Subcutaneous abdominal adipose tissue (tissue), 5 donors: ENCODE measurements around the gene EIPR1.

Experiments used
- H3K27ac ChIP-seq: one replicate; pipeline ENCODE4 v1.7.0; 2013; ENCODE audit warnings: low read depth, mild to moderate bottlenecking, inconsistent platforms, low read length, moderate library complexity
- H3K27me3 ChIP-seq, 5 donors: one replicate each; pipeline ENCODE4 v1.7.0; 2013; ENCODE audit warnings: low read length in 5 of 5, inconsistent platforms in 1 of 5; ENCODE audit not compliant: control insufficient read depth in 5 of 5, insufficient read depth in 4 of 5
- H3K36me3 ChIP-seq, 5 donors: one replicate each; pipeline ENCODE4 v1.7.0; 2013; ENCODE audit warnings: low read length in 5 of 5; ENCODE audit not compliant: control insufficient read depth in 5 of 5, insufficient read depth in 5 of 5
- H3K4me1 ChIP-seq, 5 donors: one replicate each; pipeline ENCODE4 v1.7.0; 2013; ENCODE audit warnings: low read length in 5 of 5, mild to moderate bottlenecking in 3 of 5, moderate library complexity in 1 of 5; ENCODE audit not compliant: control insufficient read depth in 5 of 5, insufficient read depth in 5 of 5
- H3K4me3 ChIP-seq, 5 donors: one replicate each; pipeline ENCODE4 v1.7.0; 2013; ENCODE audit warnings: low read length in 5 of 5, low read depth in 1 of 5
- H3K9ac ChIP-seq, 5 donors: one replicate each; pipeline ENCODE4 v1.7.0; 2013; ENCODE audit warnings: low read length in 5 of 5, mild to moderate bottlenecking in 4 of 5, moderate library complexity in 3 of 5
- H3K9me3 ChIP-seq, 5 donors: one replicate each; pipeline ENCODE4 v1.7.0; 2013; ENCODE audit warnings: low read length in 5 of 5; ENCODE audit not compliant: control insufficient read depth in 5 of 5
- donor health status: healthy.
- donor health status: healthy.
- donor health status: healthy.
- donor health status: healthy.
- donor health status: healthy.

EIPR1 gene

DNA sequence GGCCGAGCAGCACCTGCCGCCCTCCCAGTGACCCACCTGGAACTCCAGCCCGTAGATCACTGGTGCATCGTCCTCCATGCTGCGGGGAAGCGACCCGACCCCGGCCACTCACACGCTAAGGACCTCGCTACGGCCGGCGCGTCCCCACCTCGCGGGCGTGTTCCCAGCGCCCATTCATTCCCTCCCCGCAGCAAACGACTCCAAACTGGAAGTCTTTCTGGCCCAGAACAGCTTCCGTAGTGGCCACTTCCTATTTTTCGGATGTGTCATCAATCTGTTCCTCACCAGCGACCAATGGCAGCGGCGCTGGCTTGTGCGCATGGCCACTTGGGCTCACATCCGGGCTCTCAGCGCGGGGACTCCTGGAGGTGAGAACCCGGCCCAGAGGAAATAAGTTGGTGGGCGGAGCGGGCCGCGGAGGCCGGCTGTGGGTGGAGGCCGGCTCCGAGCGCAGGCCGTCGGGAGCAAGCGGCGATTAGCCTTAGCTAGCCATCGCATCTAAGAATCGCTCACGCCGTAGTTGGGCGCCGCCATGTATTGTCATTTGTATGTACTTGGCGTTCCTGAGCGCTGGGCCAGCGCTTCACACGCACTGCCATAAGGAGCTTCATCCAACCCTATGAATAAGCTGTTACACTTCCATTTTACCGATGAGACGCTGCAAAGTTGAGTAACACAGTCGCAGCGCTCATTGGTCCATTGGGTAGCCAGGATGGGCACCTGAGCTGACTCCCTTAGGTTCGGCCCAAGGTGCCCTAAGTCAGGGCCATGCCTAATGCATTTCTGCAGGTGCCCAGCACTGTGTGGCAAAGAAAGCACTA, at the start of gene EIPR1:
Gene EIPR1 (minus strand): TSS at position 207 of the 821 bp plus-strand sequence. CDS start 129 bp downstream, at position 78.
- peaks cover 4 to 43% (median 37%) of the 10 kb centered on the region in 5 donors for H3K4me1 ChIP-seq
- H3K27me3 ChIP-seq, result no peaks in the 10 kb centered on the region
- peak within 1 kb of the TSS; percentile 87 for H3K27ac ChIP-seq
- H3K9ac ChIP-seq, result peak within 1 kb of the TSS; percentile 3 to 94 (median 85)
- peaks cover 0 to 7% (median 0%) of the 10 kb centered on the region in 5 donors for H3K36me3 ChIP-seq
- peak within 1 kb of the TSS; percentile 92 to 99 (median 94) for H3K4me3 ChIP-seq
- no peaks in the 10 kb centered on the region for H3K9me3 ChIP-seq

DNA sequence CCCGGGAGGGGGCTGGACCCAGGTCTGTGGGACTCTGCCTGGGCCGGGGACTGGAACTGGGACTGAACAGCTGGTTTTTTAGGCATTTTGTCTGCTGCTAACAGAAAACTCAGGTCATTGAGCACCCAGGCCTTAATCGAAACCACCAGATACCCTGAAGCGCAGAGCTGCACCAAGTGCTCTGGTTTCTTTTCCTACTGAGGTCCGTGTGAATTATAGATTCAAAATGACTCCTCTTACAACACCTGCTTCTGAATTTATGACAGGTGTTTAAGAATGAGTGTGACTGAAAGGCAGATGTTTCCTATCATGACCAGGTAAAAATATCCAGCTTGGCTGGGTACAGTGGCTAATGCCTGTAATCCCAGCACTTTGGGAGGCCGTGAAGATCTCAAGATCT, 49.7 kb upstream of the EIPR1 start:
- Histone ChIP-seq H3K4me1 (peaks cover 0 to 5% (median 3%) of the 10 kb centered on the region in 5 donors), H3K9ac (no peak overlapping the region), H3K9me3 (no peaks in the 10 kb centered on the region), H3K4me3 (no peak overlapping the region), H3K36me3 (peaks cover 20 to 76% (median 58%) of the 10 kb centered on the region in 5 donors), H3K27me3 (no peaks in the 10 kb centered on the region), H3K27ac (no peak overlapping the region)

DNA sequence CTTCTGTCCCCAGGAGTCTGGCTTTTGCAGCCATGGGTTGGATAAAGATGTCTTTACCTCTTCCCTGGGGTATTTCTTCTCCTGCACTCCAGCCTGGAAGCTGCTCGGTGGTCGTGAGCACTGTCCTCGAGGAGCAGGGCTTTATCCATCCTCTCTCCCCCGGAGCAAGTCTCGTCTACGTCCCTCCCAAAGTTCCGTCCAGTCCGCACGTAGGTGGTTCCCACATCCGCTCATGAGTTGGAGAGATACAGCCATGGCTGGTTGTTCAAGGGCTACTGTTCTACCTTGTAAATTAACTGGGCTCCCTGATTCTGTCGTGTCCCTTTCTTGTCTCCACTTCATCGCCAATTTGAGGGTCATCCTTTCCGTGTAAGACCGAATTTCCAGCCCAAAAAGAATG, 49.0 kb upstream of the EIPR1 start:
- no peaks in the 10 kb centered on the region for H3K9me3 ChIP-seq
- H3K36me3 ChIP-seq, result peaks cover 14 to 82% (median 64%) of the 10 kb centered on the region in 5 donors
- no peak overlapping the region for H3K27ac ChIP-seq
- H3K27me3 ChIP-seq, result no peaks in the 10 kb centered on the region
- peaks cover 0 to 5% (median 3%) of the 10 kb centered on the region in 5 donors for H3K4me1 ChIP-seq
- no peak overlapping the region for H3K4me3 ChIP-seq
- H3K9ac ChIP-seq, result no peak overlapping the region

DNA sequence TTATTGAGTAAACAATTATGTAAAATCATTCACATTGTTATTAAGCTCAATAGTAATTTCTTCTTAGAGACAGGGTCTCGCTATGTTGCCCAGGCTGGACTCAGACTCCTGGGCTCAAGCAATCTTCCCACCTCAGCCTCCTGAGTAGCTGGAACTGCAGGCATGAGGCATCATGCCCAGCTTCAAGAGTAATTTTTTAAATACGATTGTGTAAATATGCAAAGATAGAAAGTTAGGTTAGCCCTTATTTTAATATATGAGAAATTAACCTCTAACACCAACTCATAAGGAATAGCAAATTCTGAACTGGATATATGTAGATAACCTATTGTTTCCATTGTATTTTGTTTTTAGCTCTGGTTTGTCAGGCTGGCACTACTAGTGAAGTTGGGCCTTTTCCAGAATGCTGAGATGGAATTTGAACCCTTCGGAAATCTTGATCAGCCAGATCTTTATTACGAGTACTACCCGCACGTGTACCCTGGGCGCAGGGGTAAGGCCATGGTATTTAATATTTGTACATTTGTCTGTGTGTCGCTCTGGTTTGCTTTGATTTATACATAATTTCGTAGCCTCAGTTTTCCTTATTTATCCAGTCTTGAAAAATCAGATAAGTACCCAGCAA, 46.7 kb upstream of the EIPR1 start:
- H3K4me3 ChIP-seq, result no peak overlapping the region

DNA sequence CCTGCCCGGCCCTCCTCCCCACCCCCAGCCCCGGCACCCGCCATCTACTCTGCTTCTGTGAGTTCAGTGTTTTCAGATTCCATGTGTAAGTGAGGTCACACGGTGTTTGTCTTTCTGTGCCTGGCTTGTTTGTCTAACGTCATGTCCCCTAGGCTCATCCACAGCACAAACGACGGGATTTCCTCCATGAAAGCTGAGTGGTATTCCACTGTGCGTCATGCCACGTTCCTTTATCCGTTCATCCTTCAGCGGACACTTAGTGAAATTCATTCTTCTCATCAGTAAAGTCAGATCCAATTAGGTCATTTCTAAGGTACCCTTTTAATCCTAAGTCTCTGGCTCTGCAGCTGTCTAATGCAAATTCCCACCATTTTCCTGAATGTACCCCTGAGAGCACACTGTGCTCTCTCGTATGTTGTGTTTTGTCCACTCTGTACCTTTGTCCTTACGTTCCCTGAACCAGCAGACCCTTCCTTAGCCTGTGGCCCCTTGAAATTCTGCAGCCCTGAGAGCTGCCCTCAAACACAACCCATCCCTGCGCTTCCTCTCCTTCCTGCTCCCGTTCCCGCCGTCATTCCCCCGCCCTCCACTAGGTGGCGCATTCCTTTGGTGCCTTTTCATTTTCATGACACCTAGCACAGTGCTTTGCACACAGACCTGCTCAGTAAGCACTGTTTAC, 46.0 kb upstream of the EIPR1 start:
- H3K4me3 ChIP-seq, result no peak overlapping the region
- H3K9me3 ChIP-seq, result no peaks in the 10 kb centered on the region
- no peaks in the 10 kb centered on the region for H3K4me1 ChIP-seq
- no peaks in the 10 kb centered on the region for H3K27me3 ChIP-seq
- no peak overlapping the region for H3K9ac ChIP-seq
- peaks cover 8 to 92% (median 62%) of the 10 kb centered on the region in 5 donors for H3K36me3 ChIP-seq
- H3K27ac ChIP-seq, result no peak overlapping the region

More for the DNA sequence above, 46.7 kb upstream of the EIPR1 start:
- H3K36me3 ChIP-seq, result peaks cover 8 to 91% (median 65%) of the 10 kb centered on the region in 5 donors
- no peaks in the 10 kb centered on the region for H3K4me1 ChIP-seq
- H3K27me3 ChIP-seq, result no peaks in the 10 kb centered on the region
- H3K9ac ChIP-seq, result no peak overlapping the region
- H3K9me3 ChIP-seq, result no peaks in the 10 kb centered on the region
- no peak overlapping the region for H3K27ac ChIP-seq

DNA sequence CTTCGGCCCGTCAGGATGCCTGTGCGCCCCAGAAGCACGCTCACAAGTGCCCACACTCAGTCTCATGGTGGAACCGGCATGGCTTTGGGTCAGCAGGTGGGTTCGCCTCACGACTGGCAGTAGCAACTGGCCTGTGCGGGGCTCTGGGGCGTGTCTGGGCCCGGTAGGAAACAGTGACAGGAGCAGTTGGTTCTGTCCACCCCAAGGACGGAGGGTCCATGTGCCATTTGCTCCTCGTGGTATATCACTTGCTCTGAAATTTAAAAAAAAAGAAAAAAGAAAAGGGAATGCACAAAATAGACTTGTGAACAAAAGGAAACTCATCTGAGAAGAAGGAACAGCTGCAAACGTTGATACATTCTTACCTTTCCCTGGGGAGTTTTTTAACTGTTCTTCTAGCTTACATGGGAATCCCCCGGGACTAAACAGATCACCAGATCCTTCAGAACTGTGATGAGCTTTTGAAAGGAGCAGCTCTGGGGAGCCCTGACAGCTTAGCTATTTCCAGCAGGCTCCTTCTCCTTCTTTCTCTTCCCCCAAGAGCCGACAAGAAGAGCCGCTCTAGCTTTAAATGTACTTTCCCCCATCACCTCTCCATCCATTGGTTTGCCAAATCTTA, 44.7 kb upstream of the EIPR1 start:
- Histone ChIP-seq H3K36me3 (peaks cover 3 to 91% (median 65%) of the 10 kb centered on the region in 5 donors), H3K27ac (no peak overlapping the region), H3K9ac (no peak overlapping the region), H3K4me3 (no peak overlapping the region), H3K9me3 (no peaks in the 10 kb centered on the region), H3K27me3 (no peaks in the 10 kb centered on the region), H3K4me1 (no peaks in the 10 kb centered on the region)

DNA sequence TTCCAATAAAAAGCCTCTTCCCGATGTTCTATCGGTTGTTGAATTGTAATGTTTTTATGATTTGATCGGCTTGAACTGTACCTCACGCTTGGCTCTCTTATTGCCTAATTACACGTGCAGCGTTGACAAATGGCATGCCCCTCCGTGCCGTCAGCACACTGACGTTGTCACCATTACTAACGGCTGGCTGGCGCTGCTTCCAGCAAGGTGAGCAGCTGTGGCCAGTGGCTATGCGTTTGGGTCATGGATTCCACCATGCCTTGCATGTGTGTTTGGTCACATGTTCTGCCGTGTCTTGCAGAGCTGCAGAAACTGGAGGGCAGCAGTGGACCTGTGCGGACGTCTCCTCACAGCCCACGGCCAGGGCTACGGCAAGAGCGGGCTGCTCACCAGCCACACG, 44.0 kb upstream of the EIPR1 start:
- peaks cover 3 to 84% (median 63%) of the 10 kb centered on the region in 5 donors for H3K36me3 ChIP-seq

DNA sequence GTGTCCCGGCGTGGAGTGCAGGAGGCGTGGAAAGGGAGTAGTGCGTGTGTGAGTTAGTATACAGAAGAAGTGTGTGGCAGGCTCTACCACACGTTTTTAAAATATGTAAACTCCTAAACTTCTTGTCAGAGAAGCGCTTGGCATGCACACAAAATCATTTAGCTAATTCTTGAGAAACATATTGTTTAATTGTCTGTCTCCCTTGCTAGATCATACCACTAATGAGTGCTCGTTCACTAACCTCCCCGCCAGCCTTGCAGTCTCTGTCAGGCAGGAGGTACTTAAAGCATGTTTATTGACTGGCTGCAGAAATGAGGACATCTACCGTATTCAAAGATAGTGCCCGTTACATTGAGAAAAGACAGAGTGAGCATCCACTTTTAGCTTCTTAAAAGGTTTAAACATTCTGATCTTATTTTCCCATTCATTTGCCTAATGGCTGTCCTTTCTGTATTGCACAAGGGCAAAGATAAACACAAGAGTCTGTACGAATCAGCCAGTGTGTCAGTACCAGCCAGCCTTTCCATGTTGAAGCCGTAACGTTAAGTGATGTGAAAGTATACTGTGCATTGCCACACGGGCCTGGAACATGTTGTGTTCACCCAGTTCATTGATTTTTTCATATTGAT, 43.3 kb upstream of the EIPR1 start:
- Histone ChIP-seq H3K9me3 (no peaks in the 10 kb centered on the region), H3K36me3 (peaks cover 3 to 81% (median 60%) of the 10 kb centered on the region in 5 donors), H3K27ac (no peak overlapping the region), H3K9ac (no peak overlapping the region), H3K4me1 (no peaks in the 10 kb centered on the region), H3K4me3 (no peak overlapping the region), H3K27me3 (no peaks in the 10 kb centered on the region)

More for the DNA sequence above, 44.0 kb upstream of the EIPR1 start:
- H3K4me1 ChIP-seq, result no peaks in the 10 kb centered on the region
- H3K27me3 ChIP-seq, result no peaks in the 10 kb centered on the region
- H3K9ac ChIP-seq, result no peak overlapping the region
- no peak overlapping the region for H3K27ac ChIP-seq
- no peak overlapping the region for H3K4me3 ChIP-seq
- H3K9me3 ChIP-seq, result no peaks in the 10 kb centered on the region

DNA sequence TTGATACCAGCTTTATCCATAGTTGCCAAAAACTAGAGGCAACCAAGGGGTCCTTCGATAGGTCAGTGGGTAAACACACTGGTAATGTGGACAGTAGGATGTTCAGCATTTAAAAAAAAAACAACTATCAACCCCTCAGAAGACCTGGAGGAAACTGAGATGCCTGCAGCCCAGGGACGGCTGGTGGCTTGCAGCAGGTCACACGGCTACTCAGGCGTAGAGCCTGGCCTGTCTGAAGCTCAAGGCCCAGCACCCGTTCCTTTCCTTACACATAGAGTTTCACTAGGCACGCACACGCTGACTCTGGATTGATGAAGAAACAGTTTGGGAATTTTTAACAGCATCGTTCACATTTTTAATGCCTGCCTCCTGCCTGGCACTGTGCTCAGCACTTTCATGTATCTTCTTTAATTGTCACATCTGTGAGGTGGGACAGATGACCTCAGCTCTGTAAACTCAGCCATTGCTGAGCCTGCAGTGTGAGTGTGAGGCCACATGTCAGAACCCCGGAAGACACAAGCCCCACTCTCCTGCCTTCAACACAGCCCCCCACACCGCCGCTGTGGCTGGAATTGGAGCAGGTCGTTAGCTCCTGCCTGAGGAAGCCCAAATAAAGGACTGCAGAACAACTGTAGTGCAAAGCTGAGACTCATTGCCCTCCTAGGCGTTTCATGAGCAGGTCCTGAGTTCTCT, 42.6 kb upstream of the EIPR1 start:
- Histone ChIP-seq H3K4me3 (no peak overlapping the region), H3K9me3 (no peaks in the 10 kb centered on the region), H3K27me3 (no peaks in the 10 kb centered on the region), H3K9ac (no peak overlapping the region), H3K36me3 (peaks cover 0 to 77% (median 55%) of the 10 kb centered on the region in 5 donors), H3K4me1 (no peaks in the 10 kb centered on the region), H3K27ac (no peak overlapping the region)
